GM12878 (cell line): ENCODE data around the gene IARS2. TPM values are rescaled to one million over a fixed set of nuclear protein-coding genes. Genes with fewer than 3 reads are reported as not detected.

Source experiments
- ATAC-seq: fragments of 200-7000 bp; cut with Tn5 transposase; 3 replicates; pipeline ENCODE4 v1.9.1; 2020; ENCODE audit warnings: mild to moderate bottlenecking, moderate library complexity
- BruUV-seq: library from RNA; stranded (reverse); fragments of 400-500 nt; replicated peaks from 2 replicates; lab custom pipeline; 2021; lab: Mats Ljungman, UMichigan
- CTCF ChIA-PET: fragments of 300-600 bp; sonication (Branson Sonifier 250); formaldehyde crosslinking; extraction: SDS; loops from one replicate; lab custom pipeline; 2021; ENCODE audit warnings: inconsistent platforms; lab: Yijun Ruan, JAX
- POLR2A ChIA-PET: fragments of 350-600 bp; formaldehyde crosslinking; extraction: SDS; loops from one replicate; lab custom pipeline; 2021; ENCODE audit warnings: inconsistent platforms; lab: Charles Lee
- RAD21 ChIA-PET: fragments of 300-600 bp; sonication (Branson Sonifier 250); formaldehyde crosslinking; loops from one replicate; lab custom pipeline; 2023; ENCODE audit warnings: antibody characterized with exemption; ENCODE audit not compliant: unreplicated experiment; lab: Charles Lee
- SMC1A ChIA-PET: fragments of 300-600 bp; sonication (Branson Sonifier 250); formaldehyde crosslinking; loops from one replicate; lab custom pipeline; 2023; ENCODE audit not compliant: unreplicated experiment, uncharacterized antibody; lab: Charles Lee
- DNase-seq: peaks from one replicate; pipeline ENCODE4 v3.0.0-alpha.2; 2011; ENCODE audit warnings: low read depth, low spot score
- FAIRE-seq: peaks from 3 replicates; lab custom pipeline; 2011; peaks lifted over from hg19 to GRCh38; lab: Jason Lieb, UNC
- H2AFZ ChIP-seq: 2 replicates; pipeline ENCODE4 v1.6.0; 2011; ENCODE audit warnings: low read depth, low read length, control low read depth; ENCODE audit not compliant: control insufficient read depth
- H3K27ac ChIP-seq: 2 replicates; pipeline ENCODE4 v1.5.1; 2011; ENCODE audit warnings: control low read depth; ENCODE audit not compliant: control insufficient read depth, insufficient read depth
- H3K27me3 ChIP-seq, 2 experiments: replicated peaks in 1 of 2; 2 replicates each; pipeline versions ENCODE4 v1.6.0 to v1.6.1; 2011; ENCODE audit warnings: low read length in 1 of 2; ENCODE audit not compliant: control insufficient read depth in 2 of 2, insufficient read depth in 2 of 2
- H3K36me3 ChIP-seq, 2 experiments: 2 replicates each; pipeline ENCODE4 v1.5.1; 2011; ENCODE audit warnings: low read length in 1 of 2; ENCODE audit not compliant: control insufficient read depth in 2 of 2, insufficient read depth in 2 of 2
- H3K4me1 ChIP-seq: 2 replicates; pipeline ENCODE4 v1.6.1; 2011; ENCODE audit warnings: mild to moderate bottlenecking, low read length, moderate library complexity, mixed read lengths; ENCODE audit not compliant: control insufficient read depth, insufficient read depth
- H3K4me2 ChIP-seq: 2 replicates; pipeline ENCODE4 v1.6.0; 2011; ENCODE audit warnings: control low read depth; ENCODE audit not compliant: control insufficient read depth, insufficient read depth
- H3K4me3 ChIP-seq: fragments of 200-600 bp; sonication (generic); 2 replicates; pipeline ENCODE4 v1.5.1; 2016
- H3K79me2 ChIP-seq: 2 replicates; pipeline ENCODE4 v1.6.0; 2011; ENCODE audit warnings: low read length; ENCODE audit not compliant: control insufficient read depth, insufficient read depth
- H3K9ac ChIP-seq: 2 replicates; pipeline ENCODE4 v1.8.0; 2011; ENCODE audit warnings: low read length, control low read depth, mixed read lengths; ENCODE audit not compliant: control insufficient read depth, insufficient read depth
- H3K9me3 ChIP-seq: replicated peaks from 3 replicates; pipeline ENCODE4 v1.5.1; 2011; ENCODE audit warnings: mild to moderate bottlenecking, low read length; ENCODE audit not compliant: control insufficient read depth, insufficient read depth
- H4K20me1 ChIP-seq: 2 replicates; pipeline ENCODE4 v1.6.0; 2011; ENCODE audit not compliant: control insufficient read depth, insufficient read depth
- CHD4 ChIP-seq: fragments of 200-600 bp; sonication (generic); IDR thresholded peaks from 2 replicates; pipeline ENCODE4 v1.6.1; 2016; ENCODE audit warnings: mild to moderate bottlenecking
- CREB1 ChIP-seq: IDR thresholded peaks from 2 replicates; pipeline ENCODE4 v1.6.1; 2012; ENCODE audit warnings: low read depth, mild to moderate bottlenecking, inconsistent platforms
- GATAD2B ChIP-seq: fragments of 450-650 bp; conservative IDR thresholded peaks from 2 replicates; pipeline ENCODE4 v1.6.1; 2017; ENCODE audit warnings: low read depth, mild to moderate bottlenecking, moderate library complexity
- HCFC1 ChIP-seq: fragments of 150-350 bp; IDR thresholded peaks from 2 replicates; pipeline ENCODE4 v1.6.1; 2014; ENCODE audit warnings: low read length
- IRF4 ChIP-seq: IDR thresholded peaks from 2 replicates; pipeline ENCODE4 v1.6.1; 2011; ENCODE audit warnings: low read depth, low read length
- JUNB ChIP-seq: IDR thresholded peaks from 2 replicates; pipeline ENCODE4 v1.6.1; 2016; ENCODE audit warnings: antibody characterized with exemption, mild to moderate bottlenecking
- MXI1 ChIP-seq: fragments of 150-350 bp; IDR thresholded peaks from 2 replicates; pipeline ENCODE4 v1.6.1; 2011; ENCODE audit warnings: low read depth, mild to moderate bottlenecking, inconsistent platforms, low read length, improper control_type of control experiment
- POLR2AphosphoS5 ChIP-seq: IDR thresholded peaks from 2 replicates; pipeline ENCODE4 v1.6.1; 2011; ENCODE audit warnings: mild to moderate bottlenecking, low read length, inconsistent platforms
- ZBED1 ChIP-seq: IDR thresholded peaks from 2 replicates; pipeline ENCODE4 v1.6.1; 2016; ENCODE audit warnings: borderline replicate concordance
- ZNF217 ChIP-seq: fragments of 450-650 bp; IDR thresholded peaks from 2 replicates; pipeline ENCODE4 v1.6.1; 2017; ENCODE audit warnings: antibody characterized with exemption, mild to moderate bottlenecking
- WGBS: methylation state at CpG from one replicate; pipeline ENCODE4 v1.1.6; 2016; ENCODE audit warnings: low lambda C conversion rate; ENCODE audit not compliant: insufficient replicate concordance, insufficient coverage; ENCODE audit errors: missing lambda C conversion rate; 5-methylcytosine and 5-hydroxymethylcytosine counted together
- in situ Hi-C: fragments of 300-500 bp; cut with MboI; formaldehyde crosslinking; loops from 9 replicates; pipeline ENCODE4 v1.14.3; 2018; ENCODE audit warnings: mixed read lengths
- intact Hi-C: fragments of 100-400 bp; cut with micrococcal nuclease; formaldehyde crosslinking; loops from one replicate; pipeline ENCODE4 v1.14.2; 2022; ENCODE audit not compliant: unreplicated experiment
- polyA plus RNA-seq, 11 experiments: library from polyadenylated mRNA; depleted of rRNA in 4 of 11; unstranded in 6 of 11; stranded (reverse) in 5 of 11; fragments of >200 nt; fragmentation: Nextera tagmentation in 4 of 11; fragmentation: Illumina TruSeq in 1 of 11; extraction: Ambion mirVana in 4 of 11; extraction: Trizol in 1 of 11; gene quantifications; 1 replicate in 1 of 11; 2 replicates in 10 of 11; pipeline versions ENCODE4 v1.2.1 to v1.2.3, GENCODE V29; 2011 to 2016; ENCODE audit warnings: inconsistent platforms in 2 of 11, missing spikeins in 2 of 11, low read depth in 1 of 11
- total RNA-seq, 4 experiments: library from RNA; depleted of rRNA in 3 of 4; stranded (reverse); fragments of >200 nt in 3 of 4; fragmentation: Illumina TruSeq in 1 of 4; extraction: Trizol in 1 of 4; gene quantifications; 2 replicates each; pipeline versions ENCODE4 v1.2.1 to v1.2.3, GENCODE V29; 2013 to 2021
- TF ChIP-seq, protein P1 (sequence below): fragments of 150-350 bp; IDR thresholded peaks from 2 replicates; pipeline ENCODE4 v1.6.1; 2014; ENCODE audit warnings: mild to moderate bottlenecking, low read depth, low read length
- TF ChIP-seq, protein P2 (sequence below): IDR thresholded peaks from 2 replicates; pipeline ENCODE4 v1.6.1; 2011; ENCODE audit warnings: low read depth, mild to moderate bottlenecking, low read length, moderate library complexity, borderline replicate concordance; ENCODE audit errors: extremely low read depth
- TF ChIP-seq, protein P3 (sequence below): fragments of 450-650 bp; formaldehyde crosslinking; IDR thresholded peaks from 2 replicates; pipeline ENCODE4 v1.5.0; 2022; ENCODE audit warnings: mild to moderate bottlenecking, missing genetic modification characterization

IARS2 gene
- total and polyA plus RNA-seq, 10 of the 15 experiments (the other 5 are each of a cell fraction or from before 2014, with no cell fraction given), result 23.7 to 100 (median 66.8) TPM

- Histone ChIP-seq H3K4me2 (no peak overlapping the region), H3K27me3 (no peaks in the 10 kb centered on the region), H3K9me3 (no peaks in the 10 kb centered on the region), H3K4me3 (no peak overlapping the region), H3K79me2 (no peaks in the 10 kb centered on the region), H2AFZ (no peak overlapping the region), H4K20me1 (no peaks in the 10 kb centered on the region), H3K27ac (no peak overlapping the region), H3K9ac (no peak overlapping the region), H3K4me1 (no peaks in the 10 kb centered on the region), H3K36me3 (peaks cover 0 to 16% of the 10 kb centered on the region in 2 experiments; a peak in 3 of 4 replicates)
- ATAC-seq, result no peak
- CTCF ChIA-PET, result no interaction called here
- RAD21 ChIA-PET, result no interaction called here
- no peak for TF ChIP-seq MXI1
- no peak for TF ChIP-seq ZBED1
- TF ChIP-seq POLR2AphosphoS5, result no peak
- TF ChIP-seq JUNB, result no peak
- no peak for TF ChIP-seq HCFC1
- SMC1A ChIA-PET, result interaction anchor here (0.6 to 3.5 kb wide), 4 partner anchors 11 to 163 kb away, joined by 3 to 18 read pairs (median 3); no protein-coding TSS in a partner anchor
- no peak for FAIRE-seq
- no TSS peak for BruUV-seq
- POLR2A ChIA-PET, result no interaction called here
- no peak for DNase-seq
- WGBS, result 100% methylated on average over 1 of the region's 1 CpG
- intact Hi-C loops, result no loop called here
- in situ Hi-C loops, result no loop called here
Measured at GRCh38 chr1:220184506-220184905, 90.6 kb downstream of the IARS2 start.

- intact Hi-C loops, result no loop called here
- CTCF ChIA-PET, result interaction anchor here (0.7 to 8.3 kb wide), 8 partner anchors 10 to 196 kb away, joined by 3 to 101 read pairs (median 4); no protein-coding TSS in a partner anchor
- TF ChIP-seq IRF4 (no peak), GATAD2B (no peak), ZNF217 (no peak), CREB1 (no peak), CHD4 (no peak)
- TF ChIP-seq, protein P1, sequence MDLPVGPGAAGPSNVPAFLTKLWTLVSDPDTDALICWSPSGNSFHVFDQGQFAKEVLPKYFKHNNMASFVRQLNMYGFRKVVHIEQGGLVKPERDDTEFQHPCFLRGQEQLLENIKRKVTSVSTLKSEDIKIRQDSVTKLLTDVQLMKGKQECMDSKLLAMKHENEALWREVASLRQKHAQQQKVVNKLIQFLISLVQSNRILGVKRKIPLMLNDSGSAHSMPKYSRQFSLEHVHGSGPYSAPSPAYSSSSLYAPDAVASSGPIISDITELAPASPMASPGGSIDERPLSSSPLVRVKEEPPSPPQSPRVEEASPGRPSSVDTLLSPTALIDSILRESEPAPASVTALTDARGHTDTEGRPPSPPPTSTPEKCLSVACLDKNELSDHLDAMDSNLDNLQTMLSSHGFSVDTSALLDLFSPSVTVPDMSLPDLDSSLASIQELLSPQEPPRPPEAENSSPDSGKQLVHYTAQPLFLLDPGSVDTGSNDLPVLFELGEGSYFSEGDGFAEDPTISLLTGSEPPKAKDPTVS, result no peak
- TF ChIP-seq, protein P2, sequence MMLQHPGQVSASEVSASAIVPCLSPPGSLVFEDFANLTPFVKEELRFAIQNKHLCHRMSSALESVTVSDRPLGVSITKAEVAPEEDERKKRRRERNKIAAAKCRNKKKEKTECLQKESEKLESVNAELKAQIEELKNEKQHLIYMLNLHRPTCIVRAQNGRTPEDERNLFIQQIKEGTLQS, result no peak
- TF ChIP-seq, protein P3, sequence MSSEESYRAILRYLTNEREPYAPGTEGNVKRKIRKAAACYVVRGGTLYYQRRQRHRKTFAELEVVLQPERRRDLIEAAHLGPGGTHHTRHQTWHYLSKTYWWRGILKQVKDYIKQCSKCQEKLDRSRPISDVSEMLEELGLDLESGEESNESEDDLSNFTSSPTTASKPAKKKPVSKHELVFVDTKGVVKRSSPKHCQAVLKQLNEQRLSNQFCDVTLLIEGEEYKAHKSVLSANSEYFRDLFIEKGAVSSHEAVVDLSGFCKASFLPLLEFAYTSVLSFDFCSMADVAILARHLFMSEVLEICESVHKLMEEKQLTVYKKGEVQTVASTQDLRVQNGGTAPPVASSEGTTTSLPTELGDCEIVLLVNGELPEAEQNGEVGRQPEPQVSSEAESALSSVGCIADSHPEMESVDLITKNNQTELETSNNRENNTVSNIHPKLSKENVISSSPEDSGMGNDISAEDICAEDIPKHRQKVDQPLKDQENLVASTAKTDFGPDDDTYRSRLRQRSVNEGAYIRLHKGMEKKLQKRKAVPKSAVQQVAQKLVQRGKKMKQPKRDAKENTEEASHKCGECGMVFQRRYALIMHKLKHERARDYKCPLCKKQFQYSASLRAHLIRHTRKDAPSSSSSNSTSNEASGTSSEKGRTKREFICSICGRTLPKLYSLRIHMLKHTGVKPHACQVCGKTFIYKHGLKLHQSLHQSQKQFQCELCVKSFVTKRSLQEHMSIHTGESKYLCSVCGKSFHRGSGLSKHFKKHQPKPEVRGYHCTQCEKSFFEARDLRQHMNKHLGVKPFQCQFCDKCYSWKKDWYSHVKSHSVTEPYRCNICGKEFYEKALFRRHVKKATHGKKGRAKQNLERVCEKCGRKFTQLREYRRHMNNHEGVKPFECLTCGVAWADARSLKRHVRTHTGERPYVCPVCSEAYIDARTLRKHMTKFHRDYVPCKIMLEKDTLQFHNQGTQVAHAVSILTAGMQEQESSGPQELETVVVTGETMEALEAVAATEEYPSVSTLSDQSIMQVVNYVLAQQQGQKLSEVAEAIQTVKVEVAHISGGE (CRISPR knock-in tag), result no peak
Measured at GRCh38 chr1:220186752-220187151, 92.8 kb downstream of the IARS2 start.

More at GRCh38 chr1:220186752-220187151, 92.8 kb downstream of the IARS2 start:
- no peak for ATAC-seq
- WGBS, result 73% methylated on average over 2 of the region's 2 CpGs
- Histone ChIP-seq H3K79me2 (no peaks in the 10 kb centered on the region), H4K20me1 (no peaks in the 10 kb centered on the region), H3K4me2 (no peak overlapping the region), H3K9me3 (no peaks in the 10 kb centered on the region), H2AFZ (no peak overlapping the region), H3K4me1 (no peaks in the 10 kb centered on the region), H3K4me3 (no peak overlapping the region), H3K27ac (no peak overlapping the region), H3K27me3 (no peaks in the 10 kb centered on the region), H3K9ac (no peak overlapping the region), H3K36me3 (peaks cover 0 to 18% of the 10 kb centered on the region in 2 experiments; a peak in 3 of 4 replicates)
- ChIA-PET POLR2A (interaction anchor here (0.7 kb wide), 1 partner anchor 36 kb away, joined by 4 read pairs; no protein-coding TSS in a partner anchor), SMC1A (interaction anchor here (1.0 to 3.5 kb wide), 6 partner anchors 9 to 32 kb away, joined by 3 to 18 read pairs (median 4); no protein-coding TSS in a partner anchor), RAD21 (interaction anchor here (0.9 to 2.2 kb wide), 4 partner anchors 8 to 622 kb away, joined by 3 to 6 read pairs (median 4); no protein-coding TSS in a partner anchor)
- in situ Hi-C loops, result no loop called here
- BruUV-seq, result no TSS peak
- no peak for FAIRE-seq
- DNase-seq, result no peak
